Neutrophil (primary cell): ENCODE measurements around the gene EGFR.

Experiments
- H3K27ac ChIP-seq: fragments of 200-600 bp; sonication (generic); 2 replicates; pipeline ENCODE4 v1.5.1; 2016; ENCODE audit warnings: mild to moderate bottlenecking, moderate library complexity
- H3K27me3 ChIP-seq: fragments of 200-600 bp; sonication (generic); 2 replicates; pipeline ENCODE4 v1.6.0; 2016; ENCODE audit warnings: mild to moderate bottlenecking
- H3K36me3 ChIP-seq: fragments of 200-600 bp; sonication (generic); 2 replicates; pipeline ENCODE4 v1.5.1; 2017
- H3K4me1 ChIP-seq, 2 experiments: fragments of 200-600 bp in 1 of 2; sonication (generic) in 1 of 2; 1 replicate in 1 of 2; 2 replicates in 1 of 2; pipeline versions ENCODE4 v1.5.1 to v1.6.1; 2013 to 2016; ENCODE audit warnings: low read depth in 1 of 2, low read length in 1 of 2, mild to moderate bottlenecking in 1 of 2, moderate library complexity in 1 of 2; ENCODE audit not compliant: control insufficient read depth in 1 of 2, insufficient read depth in 1 of 2
- H3K4me3 ChIP-seq, 2 experiments: fragments of 200-600 bp in 1 of 2; sonication (generic) in 1 of 2; 1 replicate in 1 of 2; 2 replicates in 1 of 2; pipeline ENCODE4 v1.5.1; 2013 to 2016; ENCODE audit warnings: low read depth in 1 of 2, low read length in 1 of 2, mild to moderate bottlenecking in 1 of 2, moderate library complexity in 1 of 2
- H3K9me3 ChIP-seq: fragments of 200-600 bp; sonication (generic); 2 replicates; pipeline ENCODE4 v1.5.1; 2016
- CTCF ChIP-seq: fragments of 200-600 bp; sonication (generic); IDR thresholded peaks from 2 replicates; pipeline ENCODE4 v1.5.1; 2016; ENCODE audit warnings: antibody characterized with exemption

The EGFR gene

GRCh38 chr7:55242613-55243012, 223.8 kb downstream of the EGFR start:
- no peak for TF ChIP-seq CTCF
- Histone ChIP-seq H3K4me1 (no peaks in the 10 kb centered on the region), H3K36me3 (no peaks in the 10 kb centered on the region), H3K27ac (no peak overlapping the region), H3K9me3 (no peaks in the 10 kb centered on the region), H3K4me3 (no peak overlapping the region), H3K27me3 (no peaks in the 10 kb centered on the region)

- no peak for TF ChIP-seq CTCF
- H3K9me3 ChIP-seq = no peaks in the 10 kb centered on the region
- no peak overlapping the region for H3K27ac ChIP-seq
- H3K4me1 ChIP-seq = no peaks in the 10 kb centered on the region
- H3K4me3 ChIP-seq = no peak overlapping the region
- H3K27me3 ChIP-seq = no peaks in the 10 kb centered on the region
- H3K36me3 ChIP-seq = no peaks in the 10 kb centered on the region
Observed at GRCh38 chr7:55244006-55244745, 225.4 kb downstream of the EGFR start.

- Histone ChIP-seq H3K36me3 (no peaks in the 10 kb centered on the region), H3K4me3 (no peak overlapping the region), H3K4me1 (no peaks in the 10 kb centered on the region), H3K9me3 (no peaks in the 10 kb centered on the region), H3K27ac (no peak overlapping the region), H3K27me3 (no peaks in the 10 kb centered on the region)
- TF ChIP-seq CTCF = no peak
Observed at GRCh38 chr7:55245271-55245723, 226.5 kb downstream of the EGFR start.

GRCh38 chr7:55246171-55246570, 227.4 kb downstream of the EGFR start:
- H3K27me3 ChIP-seq = peaks cover 5% of the 10 kb centered on the region
- no peak overlapping the region for H3K4me3 ChIP-seq
- H3K9me3 ChIP-seq = no peaks in the 10 kb centered on the region
- H3K4me1 ChIP-seq = no peaks in the 10 kb centered on the region
- no peak overlapping the region for H3K27ac ChIP-seq
- no peaks in the 10 kb centered on the region for H3K36me3 ChIP-seq
- no peak for TF ChIP-seq CTCF

- Histone ChIP-seq H3K9me3 (no peaks in the 10 kb centered on the region), H3K27ac (no peak overlapping the region), H3K36me3 (no peaks in the 10 kb centered on the region), H3K4me1 (no peaks in the 10 kb centered on the region), H3K4me3 (no peak overlapping the region), H3K27me3 (peaks cover 18% of the 10 kb centered on the region)
- TF ChIP-seq CTCF = no peak
Observed at GRCh38 chr7:55247428-55247827, 228.6 kb downstream of the EGFR start.
